BLaER1 treated with 17β-estradiol and CSF1 and Interleukin-3, amounts not matched to agents 10 nM and 100 nM (cell line): ENCODE data around the gene ZNF232.

ENCODE experiments used
- H3K27ac ChIP-seq, 11 experiments: shearing (Covaris generic); formaldehyde crosslinking; 2 replicates each; pipeline ENCODE4 v1.8.1; 2022
- H3K27me3 ChIP-seq, 11 experiments: shearing (Covaris generic); formaldehyde crosslinking; 2 replicates each; pipeline ENCODE4 v1.8.1; 2022
- H3K36me3 ChIP-seq, 11 experiments: shearing (Covaris generic); formaldehyde crosslinking; 2 replicates each; pipeline ENCODE4 v1.8.1; 2022
- H3K4me1 ChIP-seq, 10 experiments: shearing (Covaris generic); formaldehyde crosslinking; 2 replicates each; pipeline ENCODE4 v1.8.1; 2022
- H3K4me2 ChIP-seq, 11 experiments: shearing (Covaris generic); formaldehyde crosslinking; 2 replicates each; pipeline ENCODE4 v1.8.1; 2022
- H3K4me3 ChIP-seq, 10 experiments: shearing (Covaris generic); formaldehyde crosslinking; 2 replicates each; pipeline ENCODE4 v1.8.1; 2022
- H3K9ac ChIP-seq, 11 experiments: shearing (Covaris generic); formaldehyde crosslinking; 2 replicates each; pipeline ENCODE4 v1.8.1; 2022
- H3K9me3 ChIP-seq, 11 experiments: shearing (Covaris generic); formaldehyde crosslinking; replicated peaks in 1 of 11; 2 replicates each; pipeline ENCODE4 v1.8.1; 2022
- H4K20me1 ChIP-seq, 11 experiments: shearing (Covaris generic); formaldehyde crosslinking; 2 replicates each; pipeline ENCODE4 v1.8.1; 2022
- Cebpa-rat ChIP-seq, 11 experiments: shearing (Covaris generic); IDR thresholded peaks; 2 replicates each; pipeline ENCODE4 v1.8.1; 2022

Gene ZNF232

GRCh38 chr17:5069724-5070123, 42.0 kb downstream of the ZNF232 start:
- H3K27ac ChIP-seq, result no peak overlapping the region
- H3K4me1 ChIP-seq, result peaks cover 0 to 20% (median 0%) of the 10 kb centered on the region in 10 experiments; a peak in 6 of 20 replicates
- no peaks in the 10 kb centered on the region for H3K27me3 ChIP-seq
- H3K4me2 ChIP-seq, result no peak overlapping the region
- H3K4me3 ChIP-seq, result no peak overlapping the region
- H3K9me3 ChIP-seq, result no peaks in the 10 kb centered on the region
- H4K20me1 ChIP-seq, result no peaks in the 10 kb centered on the region
- H3K9ac ChIP-seq, result no peak overlapping the region
- no peak for TF ChIP-seq Cebpa-rat (IDR thresholded peaks at IDR 0.05)
- no peaks in the 10 kb centered on the region for H3K36me3 ChIP-seq

- Histone ChIP-seq H3K4me3 (no peak overlapping the region), H3K4me2 (peak overlapping the region in 3 of 11 experiments; percentile 46 to 75 (median 53); a peak in 5 of 22 replicates), H3K27ac (peak overlapping the region in 4 of 11 experiments; percentile 27 to 66 (median 52); a peak in 6 of 22 replicates), H3K9ac (peak overlapping the region in 2 of 11 experiments; percentile 25; a peak in 2 of 22 replicates), H3K27me3 (no peaks in the 10 kb centered on the region), H3K9me3 (no peaks in the 10 kb centered on the region), H3K4me1 (peaks cover 0 to 20% (median 0%) of the 10 kb centered on the region in 10 experiments; a peak in 6 of 20 replicates), H3K36me3 (no peaks in the 10 kb centered on the region), H4K20me1 (no peaks in the 10 kb centered on the region)
- TF ChIP-seq Cebpa-rat (IDR thresholded peaks at IDR 0.05), result no peak
These were observed 43.4 kb downstream of the ZNF232 start for GRCh38 chr17:5068236-5068635.

GRCh38 chr17:5065227-5065744, 46.4 kb downstream of the ZNF232 start:
- H3K4me3 ChIP-seq, result no peak overlapping the region
- no peak overlapping the region for H3K9ac ChIP-seq
- peaks cover 0 to 24% (median 6%) of the 10 kb centered on the region in 10 experiments; a peak in 8 of 20 replicates for H3K4me1 ChIP-seq
- no peaks in the 10 kb centered on the region for H3K9me3 ChIP-seq
- H3K27ac ChIP-seq, result no peak overlapping the region
- no peaks in the 10 kb centered on the region for H4K20me1 ChIP-seq
- H3K27me3 ChIP-seq, result no peaks in the 10 kb centered on the region
- H3K4me2 ChIP-seq, result no peak overlapping the region
- H3K36me3 ChIP-seq, result no peaks in the 10 kb centered on the region
- TF ChIP-seq Cebpa-rat (IDR thresholded peaks at IDR 0.05), result no peak
